B cell (primary cell): ENCODE measurements around the gene SIGLEC7. TPM values are rescaled to one million over a fixed set of nuclear protein-coding genes. Genes with fewer than 3 reads are reported as not detected.

Experiments used
- ATAC-seq: fragments of 200-7000 bp; cut with Tn5 transposase; one replicate; pipeline ENCODE4 v1.10.0; 2021; ENCODE audit warnings: low read depth, mild to moderate bottlenecking, moderate number of reproducible peaks, moderate library complexity
- CTCF ChIA-PET: fragments of 350-600 bp; sonication (Branson Sonifier 250); formaldehyde crosslinking; loops from one replicate; lab custom pipeline; 2021; ENCODE audit warnings: antibody characterized with exemption, inconsistent platforms; lab: Charles Lee
- POLR2A ChIA-PET: fragments of 350-600 bp; sonication (Branson Sonifier 250); formaldehyde crosslinking; loops from one replicate; lab custom pipeline; 2021; ENCODE audit warnings: antibody characterized with exemption; lab: Charles Lee
- DNase-seq: peaks from one replicate; pipeline ENCODE4 v3.0.0; 2013
- H2AFZ ChIP-seq: 2 replicates; pipeline ENCODE4 v1.6.1; 2012; ENCODE audit warnings: mild to moderate bottlenecking, low read depth, low read length; ENCODE audit not compliant: insufficient read depth, poor library complexity, severe bottlenecking
- H3K27ac ChIP-seq, 2 donors: 1 replicate in 1 of 2; 2 replicates in 1 of 2; pipeline ENCODE4 v1.5.1; 2012 to 2013; ENCODE audit warnings: low read length in 2 of 2, mild to moderate bottlenecking in 2 of 2, moderate library complexity in 1 of 2
- H3K27me3 ChIP-seq, 4 experiments: fragments of 200-600 bp in 1 of 4; sonication (generic) in 1 of 4; replicated peaks in 1 of 4; 1 replicate in 2 of 4; 2 replicates in 2 of 4; pipeline versions ENCODE4 v1.6.1 to v1.7.0; 2013 to 2016; ENCODE audit warnings: low read length in 3 of 4, mild to moderate bottlenecking in 2 of 4, mixed read lengths in 1 of 4, moderate library complexity in 1 of 4; ENCODE audit not compliant: insufficient read depth in 4 of 4, control insufficient read depth in 3 of 4; ENCODE audit errors: control extremely low read depth in 1 of 4
- H3K36me3 ChIP-seq, 2 experiments: replicated peaks in 1 of 2; 1 replicate in 1 of 2; 2 replicates in 1 of 2; pipeline versions ENCODE4 v1.6.1 to v1.7.1; 2013; ENCODE audit warnings: low read length in 1 of 2; ENCODE audit not compliant: insufficient read depth in 2 of 2, control insufficient read depth in 1 of 2; ENCODE audit errors: control extremely low read depth in 1 of 2, extremely low read depth in 1 of 2
- H3K4me1 ChIP-seq, 2 donors: fragments of 200-600 bp in 1 of 2; sonication (generic) in 1 of 2; 1 replicate in 1 of 2; 2 replicates in 1 of 2; pipeline versions ENCODE4 v1.5.1 to v1.6.1; 2013 to 2017; ENCODE audit warnings: low read length in 2 of 2; ENCODE audit not compliant: control insufficient read depth in 2 of 2, insufficient read depth in 2 of 2
- H3K4me2 ChIP-seq: replicated peaks from 2 replicates; pipeline ENCODE3; 2012; ENCODE audit warnings: mild to moderate bottlenecking, low read depth, low read length; ENCODE audit not compliant: poor library complexity, severe bottlenecking
- H3K4me3 ChIP-seq, 5 experiments: fragments of 200-600 bp in 1 of 5; sonication (generic) in 1 of 5; 1 replicate in 3 of 5; 2 replicates in 2 of 5; pipeline versions ENCODE4 v1.5.1 to v1.7.0; 2011 to 2016; ENCODE audit warnings: low read length in 4 of 5, mild to moderate bottlenecking in 4 of 5, low read depth in 2 of 5, control low read depth in 1 of 5, moderate library complexity in 1 of 5; ENCODE audit not compliant: insufficient read depth in 1 of 5; ENCODE audit errors: control extremely low read depth in 1 of 5, extremely low read depth in 1 of 5
- H3K79me2 ChIP-seq: fragments of 200-600 bp; sonication (generic); one replicate; pipeline ENCODE4 v1.6.0; 2016; ENCODE audit warnings: low read length; ENCODE audit not compliant: control insufficient read depth, insufficient read depth
- H3K9ac ChIP-seq: fragments of 200-600 bp; sonication (generic); 2 replicates; pipeline ENCODE4 v1.6.1; 2017; ENCODE audit warnings: mild to moderate bottlenecking, low read length, moderate library complexity
- H3K9me3 ChIP-seq, 3 donors: one replicate each; pipeline versions ENCODE4 v1.6.1 to v1.7.1; 2013; ENCODE audit warnings: low read length in 2 of 3; ENCODE audit not compliant: control insufficient read depth in 2 of 3, insufficient read depth in 1 of 3; ENCODE audit errors: control extremely low read depth in 1 of 3
- H4K20me1 ChIP-seq: 2 replicates; pipeline ENCODE4 v1.6.0; 2012; ENCODE audit warnings: mild to moderate bottlenecking, low read length; ENCODE audit not compliant: insufficient read depth, control insufficient read depth, poor library complexity, severe bottlenecking
- H3K27ac Mint-ChIP-seq: one replicate; pipeline ENCODE4 v1.8.0; 2021; ENCODE audit warnings: mixed read lengths
- H3K27me3 Mint-ChIP-seq: one replicate; pipeline ENCODE4 v1.8.0; 2021; ENCODE audit warnings: mixed read lengths
- H3K4me1 Mint-ChIP-seq: one replicate; pipeline ENCODE4 v1.8.0; 2021; ENCODE audit warnings: mixed read lengths
- H3K4me3 Mint-ChIP-seq: one replicate; pipeline ENCODE4 v1.8.0; 2021; ENCODE audit warnings: mixed read lengths
- H3K9me3 Mint-ChIP-seq: one replicate; pipeline ENCODE4 v1.8.0; 2022; ENCODE audit warnings: mixed read lengths; ENCODE audit not compliant: insufficient read depth
- EZH2 ChIP-seq: IDR thresholded peaks from 2 replicates; pipeline ENCODE4 v1.6.1; 2012; ENCODE audit warnings: borderline replicate concordance, low read depth, mild to moderate bottlenecking, moderate library complexity, low read length; ENCODE audit not compliant: insufficient read depth, poor library complexity, severe bottlenecking
- WGBS: methylation state at CpG from one replicate; pipeline ENCODE4 v1.1.5; 2013; ENCODE audit warnings: missing lambda C conversion rate; ENCODE audit not compliant: insufficient coverage; 5-methylcytosine and 5-hydroxymethylcytosine counted together
- intact Hi-C: fragments of 100-400 bp; cut with micrococcal nuclease; formaldehyde crosslinking; loops from one replicate; pipeline ENCODE4 v1.10.0; 2022
- polyA plus RNA-seq: library from polyadenylated mRNA; depleted of rRNA; stranded (reverse); fragments of >200 nt; gene quantifications from 2 replicates; pipeline ENCODE4 v1.2.3, GENCODE V29; 2012
- total RNA-seq, 2 donors: library from RNA; stranded (reverse); fragments of 120-200 nt in 1 of 2; gene quantifications; 1 replicate in 1 of 2; 2 replicates in 1 of 2; pipeline versions ENCODE4 v1.2.3 to v1.2.4, GENCODE V29; 2013 to 2022
- TF ChIP-seq, protein P1 (sequence below): fragments of 200-600 bp; IDR thresholded peaks from one replicate; pipeline ENCODE4 v1.8.0; 2022; ENCODE audit warnings: antibody characterized with exemption, mild to moderate bottlenecking

The SIGLEC7 gene
- total and polyA plus RNA-seq, 2 donors (not counting 1 experiment from before 2014, with no cell fraction given): 0.52 TPM; not detected in 1

DNA sequence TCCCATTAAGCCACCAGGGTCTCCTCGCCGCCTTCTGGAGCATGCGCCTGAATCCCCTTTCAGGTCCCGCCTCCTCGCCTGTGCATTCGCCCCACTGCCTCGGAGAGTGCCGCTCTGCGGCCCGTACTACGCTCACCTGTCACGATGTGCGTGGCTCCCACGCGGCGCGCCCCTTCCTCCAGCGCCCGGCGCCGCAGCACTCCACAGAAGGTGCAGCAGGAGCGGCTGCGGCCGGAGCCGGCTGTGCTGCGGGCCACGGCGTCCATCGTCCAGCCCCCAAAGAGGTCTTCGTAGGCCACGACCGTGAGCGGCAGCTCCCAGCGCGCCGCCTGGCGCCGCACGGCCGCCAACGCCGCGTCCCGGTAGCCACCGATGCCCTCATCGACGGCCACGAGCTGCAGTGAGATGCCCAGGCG, 38.2 kb upstream of the SIGLEC7 start:
- intact Hi-C loops: no loop called here

DNA sequence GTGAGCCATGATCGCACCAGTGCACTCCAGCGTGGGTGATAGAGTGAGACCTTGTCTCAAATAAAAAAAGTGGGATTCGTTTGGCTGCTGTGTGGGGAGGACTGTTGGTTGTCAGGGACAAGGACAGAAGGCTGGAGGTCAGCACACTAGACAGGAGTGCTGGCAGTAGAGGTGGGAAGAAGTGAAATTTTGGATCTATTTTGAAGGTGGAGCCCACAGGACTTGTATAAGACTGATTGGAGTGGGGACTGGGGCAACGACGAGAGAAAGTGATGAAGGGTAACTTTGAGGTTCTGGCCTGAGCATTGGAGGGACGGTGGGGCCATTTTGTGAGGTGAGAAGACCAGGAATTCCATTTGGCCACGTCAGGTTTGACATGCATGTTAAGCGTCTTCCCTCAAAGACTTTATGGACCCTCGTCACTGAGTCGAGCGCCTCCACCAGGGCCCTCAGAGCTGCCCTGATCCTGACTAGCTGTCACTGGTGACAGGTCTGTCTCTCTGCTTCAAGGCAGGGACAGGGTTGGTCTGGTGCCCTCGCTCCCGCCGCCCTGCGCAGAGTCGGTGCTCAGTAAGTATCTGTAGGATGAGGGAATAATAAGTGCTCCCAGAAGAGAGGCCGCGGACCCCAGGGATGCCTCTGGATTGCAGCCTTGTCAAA, 34.6 kb upstream of the SIGLEC7 start:
- H3K27me3 Mint-ChIP-seq: no peaks in the 10 kb centered on the region
- H3K4me1 ChIP-seq: peaks cover 11 to 16% of the 10 kb centered on the region in 2 donors
- H3K4me3 Mint-ChIP-seq: peak overlapping the region; percentile 99
- H3K4me3 ChIP-seq: peak overlapping the region; percentile 53 to 88 (median 80)
- H4K20me1 ChIP-seq: peaks cover 29% of the 10 kb centered on the region
- H3K36me3 ChIP-seq: peaks cover 4 to 10% of the 10 kb centered on the region in 2 experiments
- TF ChIP-seq, protein P1, sequence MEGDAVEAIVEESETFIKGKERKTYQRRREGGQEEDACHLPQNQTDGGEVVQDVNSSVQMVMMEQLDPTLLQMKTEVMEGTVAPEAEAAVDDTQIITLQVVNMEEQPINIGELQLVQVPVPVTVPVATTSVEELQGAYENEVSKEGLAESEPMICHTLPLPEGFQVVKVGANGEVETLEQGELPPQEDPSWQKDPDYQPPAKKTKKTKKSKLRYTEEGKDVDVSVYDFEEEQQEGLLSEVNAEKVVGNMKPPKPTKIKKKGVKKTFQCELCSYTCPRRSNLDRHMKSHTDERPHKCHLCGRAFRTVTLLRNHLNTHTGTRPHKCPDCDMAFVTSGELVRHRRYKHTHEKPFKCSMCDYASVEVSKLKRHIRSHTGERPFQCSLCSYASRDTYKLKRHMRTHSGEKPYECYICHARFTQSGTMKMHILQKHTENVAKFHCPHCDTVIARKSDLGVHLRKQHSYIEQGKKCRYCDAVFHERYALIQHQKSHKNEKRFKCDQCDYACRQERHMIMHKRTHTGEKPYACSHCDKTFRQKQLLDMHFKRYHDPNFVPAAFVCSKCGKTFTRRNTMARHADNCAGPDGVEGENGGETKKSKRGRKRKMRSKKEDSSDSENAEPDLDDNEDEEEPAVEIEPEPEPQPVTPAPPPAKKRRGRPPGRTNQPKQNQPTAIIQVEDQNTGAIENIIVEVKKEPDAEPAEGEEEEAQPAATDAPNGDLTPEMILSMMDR: peak; percentile 3
- no peak for TF ChIP-seq EZH2
- peak overlapping the region; percentile 69 for H2AFZ ChIP-seq
- peak; percentile 20 for DNase-seq
- peak overlapping the region in 1 of 2 donors; percentile 76 for H3K27ac ChIP-seq
- POLR2A ChIA-PET: no interaction called here
- no peaks in the 10 kb centered on the region for H3K9me3 ChIP-seq
- peak overlapping the region; percentile 96 for H3K4me2 ChIP-seq
- ATAC-seq: no peak
- CTCF ChIA-PET: interaction anchor here (0.6 kb wide), 1 partner anchor 11 kb away, joined by 4 read pairs; no protein-coding TSS in a partner anchor
- H3K9me3 Mint-ChIP-seq: no peaks in the 10 kb centered on the region
- peaks cover 51% of the 10 kb centered on the region for H3K79me2 ChIP-seq
- peaks cover 35% of the 10 kb centered on the region for H3K4me1 Mint-ChIP-seq
- 26% methylated on average over 18 of the region's 18 CpGs for WGBS
- H3K9ac ChIP-seq: peak overlapping the region; percentile 88
- H3K27me3 ChIP-seq: peaks cover 0 to 3% (median 0%) of the 10 kb centered on the region in 4 experiments
- H3K27ac Mint-ChIP-seq: peak overlapping the region; percentile 97
- intact Hi-C loops: loop anchor here (1.0 to 2.0 kb wide), 2 partner anchors 231 to 596 kb away; partner anchors contain the start of gene JOSD2

More for the DNA sequence above, 38.2 kb upstream of the SIGLEC7 start:
- H3K27ac ChIP-seq: no peak overlapping the region
- H3K79me2 ChIP-seq: peaks cover 61% of the 10 kb centered on the region
- ATAC-seq: no peak
- peaks cover 11 to 21% of the 10 kb centered on the region in 2 experiments for H3K36me3 ChIP-seq
- 97% methylated on average over 49 of the region's 49 CpGs for whole genome bisulfite sequencing
- Mint-ChIP-seq H3K27me3 (no peaks in the 10 kb centered on the region), H3K4me1 (peaks cover 32% of the 10 kb centered on the region), H3K4me3 (no peak overlapping the region), H3K9me3 (no peaks in the 10 kb centered on the region), H3K27ac (no peak overlapping the region)
- no peak overlapping the region for H3K9ac ChIP-seq
- POLR2A ChIA-PET: no interaction called here
- no peak for DNase-seq
- CTCF ChIA-PET: no interaction called here
- H4K20me1 ChIP-seq: peaks cover 56% of the 10 kb centered on the region
- TF ChIP-seq, protein P1: no peak
- TF ChIP-seq EZH2: no peak
- H3K9me3 ChIP-seq: no peaks in the 10 kb centered on the region
- no peaks in the 10 kb centered on the region for H3K27me3 ChIP-seq
- peaks cover 10 to 14% of the 10 kb centered on the region in 2 donors for H3K4me1 ChIP-seq
- H2AFZ ChIP-seq: no peak overlapping the region
- no peak overlapping the region for H3K4me3 ChIP-seq
- no peak overlapping the region for H3K4me2 ChIP-seq
